Thyroid gland (tissue), 4 donors: Measurements from ENCODE around the gene NLK.

ENCODE experiments used
- POLR2A ChIP-seq, 2 donors: fragments of 450-650 bp; IDR thresholded peaks; one replicate each; pipeline ENCODE4 v1.6.1; 2017; ENCODE audit warnings: antibody characterized with exemption in 2 of 2, mild to moderate bottlenecking in 2 of 2, moderate library complexity in 1 of 2
- TF ChIP-seq, protein P1 (sequence below), 6 experiments: fragments of 200-600 bp in 3 of 6; fragments of 450-650 bp in 3 of 6; sonication (generic) in 3 of 6; IDR thresholded peaks; one replicate each; pipeline ENCODE4 v1.5.1; 2016 to 2019; ENCODE audit warnings: antibody characterized with exemption in 6 of 6, mild to moderate bottlenecking in 2 of 6, inconsistent platforms in 1 of 6, moderate library complexity in 1 of 6

DNA sequence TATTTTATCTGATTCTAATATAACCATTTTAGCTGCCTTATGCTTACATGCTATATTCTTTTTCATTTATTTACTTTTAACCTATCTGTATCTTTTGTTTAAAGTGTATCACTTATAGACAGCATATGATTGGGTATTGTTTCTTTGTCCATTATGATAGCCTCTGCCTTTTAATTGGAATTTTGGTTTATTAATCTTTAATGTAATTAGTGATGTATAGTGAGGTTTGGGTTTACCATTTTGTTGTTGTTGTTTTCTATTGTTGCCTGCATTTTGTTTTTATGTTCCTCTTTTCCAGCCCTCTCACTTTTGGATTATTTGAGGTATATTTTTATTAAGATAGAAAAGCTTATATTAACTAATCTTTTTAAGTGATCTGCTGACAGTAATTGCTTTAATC is 59.4 kb downstream of the NLK start:
- TF ChIP-seq, protein P1, sequence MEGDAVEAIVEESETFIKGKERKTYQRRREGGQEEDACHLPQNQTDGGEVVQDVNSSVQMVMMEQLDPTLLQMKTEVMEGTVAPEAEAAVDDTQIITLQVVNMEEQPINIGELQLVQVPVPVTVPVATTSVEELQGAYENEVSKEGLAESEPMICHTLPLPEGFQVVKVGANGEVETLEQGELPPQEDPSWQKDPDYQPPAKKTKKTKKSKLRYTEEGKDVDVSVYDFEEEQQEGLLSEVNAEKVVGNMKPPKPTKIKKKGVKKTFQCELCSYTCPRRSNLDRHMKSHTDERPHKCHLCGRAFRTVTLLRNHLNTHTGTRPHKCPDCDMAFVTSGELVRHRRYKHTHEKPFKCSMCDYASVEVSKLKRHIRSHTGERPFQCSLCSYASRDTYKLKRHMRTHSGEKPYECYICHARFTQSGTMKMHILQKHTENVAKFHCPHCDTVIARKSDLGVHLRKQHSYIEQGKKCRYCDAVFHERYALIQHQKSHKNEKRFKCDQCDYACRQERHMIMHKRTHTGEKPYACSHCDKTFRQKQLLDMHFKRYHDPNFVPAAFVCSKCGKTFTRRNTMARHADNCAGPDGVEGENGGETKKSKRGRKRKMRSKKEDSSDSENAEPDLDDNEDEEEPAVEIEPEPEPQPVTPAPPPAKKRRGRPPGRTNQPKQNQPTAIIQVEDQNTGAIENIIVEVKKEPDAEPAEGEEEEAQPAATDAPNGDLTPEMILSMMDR (IDR thresholded peaks at IDR 0.05) = no peak
- no peak for TF ChIP-seq POLR2A (IDR thresholded peaks at IDR 0.05)
